GM19023 (cell line): ENCODE data around the gene NNAT.
"Not testable (repeated sequence)": the region's sequence is repeated elsewhere in the genome, so short reads cannot be mapped to it uniquely, and the experiment has no call there.

ENCODE experiments used
- ATAC-seq: cut with Tn5 transposase; IDR thresholded peaks from one replicate; pipeline ENCODE4 v1.9.1; 2021; ENCODE audit warnings: mild to moderate bottlenecking, moderate library complexity; ENCODE audit not compliant: unreplicated experiment

The NNAT gene, protein sequence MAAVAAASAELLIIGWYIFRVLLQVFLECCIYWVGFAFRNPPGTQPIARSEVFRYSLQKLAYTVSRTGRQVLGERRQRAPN

DNA sequence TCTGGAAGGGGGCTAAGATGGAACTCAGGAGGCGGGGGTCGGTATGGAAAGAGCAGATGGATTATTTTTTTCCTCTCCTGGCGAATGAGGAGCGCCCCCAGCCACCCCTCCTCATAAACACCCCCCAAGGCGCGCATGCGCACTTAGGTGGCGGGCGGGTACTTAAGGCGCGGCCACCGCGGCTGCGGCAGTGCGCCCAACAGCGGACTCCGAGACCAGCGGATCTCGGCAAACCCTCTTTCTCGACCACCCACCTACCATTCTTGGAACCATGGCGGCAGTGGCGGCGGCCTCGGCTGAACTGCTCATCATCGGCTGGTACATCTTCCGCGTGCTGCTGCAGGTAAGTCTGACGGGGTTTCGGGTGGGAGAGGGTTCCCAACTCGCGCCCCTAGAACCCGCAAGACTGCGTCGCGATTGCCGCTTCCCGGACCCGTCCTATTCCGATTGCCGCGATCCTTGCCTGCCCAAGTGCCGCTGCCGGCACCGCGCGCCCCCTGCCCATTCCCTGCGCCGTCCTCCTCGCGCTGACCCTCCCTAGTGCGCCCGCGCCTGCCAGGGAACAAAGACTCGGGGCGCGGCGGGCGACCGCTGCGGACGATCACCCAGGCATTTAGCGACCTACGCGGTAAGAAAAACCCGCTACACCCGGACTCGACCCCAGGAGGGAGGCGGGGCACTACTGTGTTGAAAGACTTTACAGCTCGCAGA is at the start of gene NNAT:
NNAT (plus strand) TSS at position 190 of the 711 bp plus-strand sequence; CDS start at position 272, 82 bp downstream.
- no peak for ATAC-seq

DNA sequence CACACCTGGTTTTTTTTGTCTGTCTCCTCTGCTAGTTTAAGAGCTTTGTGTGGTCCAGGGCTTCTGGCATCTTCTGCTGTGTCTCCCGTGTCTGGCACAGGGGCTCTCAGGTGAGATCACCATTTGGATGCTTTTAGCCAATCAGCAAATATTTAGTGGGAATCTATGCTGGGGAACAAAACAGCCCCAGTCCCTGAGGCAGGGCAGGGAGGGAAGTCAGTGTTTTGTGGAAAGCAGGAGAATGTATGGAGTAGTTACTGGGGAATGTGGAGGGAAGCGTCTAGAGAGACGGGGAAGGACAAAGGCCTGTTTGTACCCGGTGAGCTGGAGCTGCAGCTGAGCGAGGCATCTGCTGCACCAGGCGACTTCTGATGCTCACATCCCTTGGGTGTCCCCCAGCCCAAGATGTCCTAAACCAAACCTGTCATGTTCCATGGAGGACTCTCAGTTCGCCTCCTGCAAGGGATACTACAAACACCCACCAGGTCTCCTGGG is 49.3 kb upstream of the NNAT start:
- no peak for ATAC-seq

DNA sequence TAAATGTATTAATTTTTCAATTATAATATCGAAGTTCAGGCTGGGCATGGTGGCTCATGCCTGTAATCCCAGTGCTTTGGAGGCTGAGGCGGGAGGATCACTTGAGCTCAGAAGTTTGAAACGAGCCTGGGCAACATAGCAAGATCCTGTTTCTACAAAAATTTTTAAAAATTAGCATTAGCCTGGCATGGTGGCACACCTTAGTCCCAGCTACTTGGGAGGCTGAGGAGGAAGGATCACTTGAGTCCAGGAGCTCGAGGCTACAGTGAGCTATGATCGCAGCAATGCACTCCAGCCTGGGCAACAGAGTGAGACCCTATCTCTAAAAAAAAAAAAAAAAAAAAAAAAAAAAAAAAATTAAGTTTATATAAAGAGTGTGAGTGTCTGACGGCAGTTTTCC is 48.6 kb upstream of the NNAT start:
- ATAC-seq: not testable (repeated sequence)

DNA sequence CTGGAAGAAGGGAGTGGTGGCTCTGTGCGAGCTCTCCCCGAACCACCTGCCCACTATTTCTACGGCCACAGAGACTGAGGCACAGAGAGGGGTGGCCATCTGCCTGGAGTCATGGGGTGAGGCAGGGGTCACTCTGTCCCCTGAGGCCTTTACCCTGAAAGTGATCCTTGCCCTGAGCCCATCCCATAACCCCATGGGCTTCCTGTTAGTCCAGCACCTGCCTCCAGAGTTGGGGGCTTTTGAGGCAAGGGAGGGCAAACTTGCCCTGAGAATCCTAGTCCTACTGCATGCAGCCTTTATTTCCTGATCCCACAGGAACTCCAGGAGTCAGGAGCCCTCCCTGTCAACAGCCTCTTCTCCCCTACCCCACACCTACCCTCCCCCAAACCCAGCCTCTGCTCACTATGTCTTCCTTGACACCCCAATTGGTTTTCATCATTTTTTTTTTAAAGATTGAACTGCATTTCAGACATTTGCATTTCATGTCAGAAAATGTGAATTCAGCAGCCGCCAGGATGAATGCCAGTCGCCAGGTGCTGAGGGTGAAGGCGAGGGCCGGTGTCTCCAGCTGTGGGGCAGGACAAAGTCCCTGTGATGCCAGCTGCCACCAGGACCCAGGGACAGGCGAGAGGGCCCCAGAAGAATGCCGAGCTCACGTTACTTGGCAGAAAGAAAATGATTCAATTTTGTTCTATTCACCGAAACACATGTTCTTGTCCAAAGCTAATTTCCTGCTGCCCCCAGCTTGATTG is 47.6 kb upstream of the NNAT start:
- ATAC-seq: no peak

DNA sequence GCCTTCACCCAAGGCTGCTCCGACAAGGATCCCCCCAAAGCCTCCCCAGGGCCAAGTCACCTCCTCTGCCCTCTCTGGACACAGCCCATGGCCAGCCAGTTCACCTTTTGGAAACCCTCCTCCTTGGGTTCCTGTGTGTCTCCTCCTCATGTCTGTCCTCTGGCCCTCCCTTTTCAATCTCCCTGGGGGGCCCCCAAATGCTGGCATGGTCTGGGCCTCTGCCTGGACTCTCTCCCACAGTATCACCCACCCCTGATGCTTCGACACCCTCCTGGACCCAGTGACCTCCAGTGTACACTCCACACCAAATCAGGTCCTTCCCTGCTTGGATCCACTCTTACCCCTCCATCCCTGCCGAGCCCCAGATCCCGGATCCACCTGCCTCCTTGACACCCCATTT is 46.7 kb upstream of the NNAT start:
- ATAC-seq: no peak

DNA sequence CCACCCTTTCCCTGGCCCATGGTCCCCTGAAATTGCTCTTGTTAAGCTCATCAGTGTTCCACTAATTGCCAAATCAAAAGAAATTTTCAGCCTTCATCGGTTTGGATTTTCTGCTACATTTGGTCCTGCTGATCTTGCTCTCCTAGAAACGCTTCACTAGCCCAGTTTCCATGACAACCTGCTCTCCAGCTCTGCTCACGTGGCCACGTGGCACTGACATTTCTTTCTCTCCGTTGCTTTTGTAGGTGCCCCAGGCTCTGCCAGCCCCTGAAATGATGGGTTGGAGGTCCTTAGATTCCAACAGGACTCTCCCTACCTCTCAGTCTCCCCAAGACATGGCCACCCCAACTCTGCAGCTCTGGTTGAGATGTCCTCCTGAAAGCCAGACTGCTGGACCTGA is 45.8 kb upstream of the NNAT start:
- no peak for ATAC-seq

DNA sequence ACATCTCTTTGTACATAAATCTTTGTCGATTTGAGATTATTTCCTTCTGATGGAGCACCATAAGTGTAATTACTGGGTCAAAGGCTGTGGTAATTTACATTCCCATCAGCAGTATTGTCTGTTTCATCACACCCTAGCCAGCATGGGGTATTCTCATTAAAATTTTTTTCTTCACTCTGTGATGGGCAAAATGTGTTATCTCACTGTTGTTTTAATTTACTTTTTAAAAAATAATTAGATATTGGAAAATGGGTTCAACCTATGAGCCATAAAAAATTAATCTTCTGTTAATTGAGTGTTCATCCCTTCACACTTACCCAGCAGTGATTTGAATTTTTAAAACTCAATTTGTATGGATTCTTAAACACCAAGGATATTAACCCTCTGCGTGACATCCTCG is 44.0 kb upstream of the NNAT start:
- ATAC-seq: no peak

DNA sequence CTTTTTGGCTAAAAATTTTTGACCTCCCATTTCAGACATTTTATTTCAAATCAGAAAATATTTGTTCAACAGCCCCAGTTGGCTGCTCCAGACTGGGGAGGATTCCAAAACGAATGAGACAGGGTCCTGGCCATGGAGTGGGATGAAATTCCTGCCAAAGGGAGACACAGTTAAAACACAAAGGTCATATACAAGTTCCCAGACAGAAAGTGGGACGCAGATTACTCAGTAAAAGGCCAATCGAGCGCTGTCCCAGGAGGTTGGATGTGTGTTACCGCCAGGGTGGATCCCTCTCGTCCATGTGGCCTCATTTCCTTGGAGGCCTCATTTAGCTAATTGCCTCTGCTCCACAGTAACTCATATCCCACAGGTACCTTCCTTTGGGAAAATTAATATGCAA is 41.8 kb upstream of the NNAT start:
- no peak for ATAC-seq

DNA sequence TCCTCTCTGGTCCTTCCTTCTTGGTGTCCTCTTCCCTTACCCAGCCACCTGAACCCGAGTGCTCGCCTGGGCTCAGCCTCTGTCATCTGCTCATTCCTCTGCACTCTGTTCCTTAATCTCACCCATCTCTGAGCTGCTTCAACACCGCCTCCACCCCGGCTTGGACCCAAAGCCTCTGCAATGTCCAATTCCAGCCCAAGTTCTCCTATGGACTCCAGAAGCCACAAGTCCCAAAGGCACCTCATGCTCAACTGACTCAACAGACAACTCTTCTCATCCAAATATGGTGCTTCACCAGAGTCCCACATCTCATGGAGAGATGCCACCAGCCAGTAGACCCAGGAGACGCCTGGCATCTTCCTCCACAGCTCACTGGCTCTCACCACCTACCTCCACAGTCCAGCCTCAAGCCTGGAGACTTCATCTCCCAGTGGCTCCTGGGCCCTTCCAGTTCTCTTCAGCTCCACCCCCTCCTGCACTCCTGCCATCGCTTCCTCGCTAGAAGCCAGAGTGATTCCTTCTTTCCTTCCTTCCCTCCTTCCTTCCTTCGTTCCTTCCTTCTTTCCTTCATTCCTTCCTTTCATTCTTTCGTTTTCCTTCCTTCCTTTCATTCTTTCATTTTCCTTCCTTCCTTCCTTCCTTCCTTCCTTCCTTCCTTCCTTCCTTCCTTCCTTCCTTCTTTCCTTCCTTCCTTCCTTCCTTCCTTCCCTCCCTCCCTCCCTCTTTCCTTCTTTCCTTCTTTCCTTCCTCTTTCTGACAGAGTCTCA is 40.9 kb upstream of the NNAT start:
- no peak for ATAC-seq

DNA sequence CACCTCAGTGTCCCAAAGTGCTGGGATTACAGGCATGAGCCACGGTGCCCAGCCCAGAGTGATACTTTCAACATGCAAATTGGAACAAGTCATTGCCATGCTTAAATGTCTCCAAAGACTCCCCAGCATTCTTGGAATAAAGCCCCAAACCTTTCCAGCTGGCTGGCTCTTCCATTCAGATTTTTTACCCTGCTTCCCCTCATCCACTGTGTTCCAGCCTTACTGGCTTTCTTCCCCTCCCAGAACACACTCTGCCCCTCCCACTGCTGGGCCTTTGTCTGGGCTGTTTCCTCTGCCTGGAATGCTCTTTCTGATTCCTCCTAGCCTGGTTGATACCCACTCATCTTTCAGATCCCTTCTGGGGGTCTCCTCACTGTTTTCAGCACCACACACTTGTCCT is 40.1 kb upstream of the NNAT start:
- ATAC-seq: no peak

DNA sequence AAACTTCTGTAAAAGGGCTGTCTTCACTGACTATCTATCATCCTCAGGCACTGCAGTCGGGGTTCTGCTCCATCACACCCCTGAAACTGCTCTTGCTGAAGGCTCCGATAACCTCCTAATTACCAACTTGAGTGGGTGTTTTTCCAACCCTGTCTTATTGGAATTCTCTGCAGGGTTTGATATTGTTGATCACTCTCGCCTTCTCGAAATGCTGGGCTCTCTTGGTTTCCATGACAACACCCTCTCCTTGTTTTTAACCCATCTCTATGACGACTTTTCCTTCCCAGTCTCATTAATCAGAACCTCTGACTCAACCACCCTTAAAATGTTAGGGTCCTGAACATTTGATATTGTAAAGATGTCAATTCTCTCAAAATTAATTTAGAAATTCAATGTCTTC is 39.4 kb upstream of the NNAT start:
- ATAC-seq: no peak

DNA sequence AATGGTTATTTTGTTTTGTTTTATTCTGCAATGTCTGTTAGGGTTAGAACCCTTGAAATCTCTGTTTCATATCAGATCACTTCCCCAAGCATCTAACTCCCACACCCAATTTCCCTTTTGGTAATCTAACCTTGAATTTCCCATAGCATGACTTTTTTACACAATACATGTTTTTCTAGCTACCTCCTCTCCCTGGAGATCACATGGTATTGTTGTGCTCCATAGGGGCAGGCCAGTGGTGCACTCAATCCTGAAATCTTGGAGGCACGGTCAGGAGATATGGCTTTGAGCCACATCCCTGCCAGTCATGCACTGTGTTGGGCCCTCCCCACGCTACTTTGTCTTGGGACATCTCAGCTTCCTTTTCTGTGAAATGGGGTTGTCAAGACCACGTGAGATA is 36.7 kb upstream of the NNAT start:
- ATAC-seq: no peak

DNA sequence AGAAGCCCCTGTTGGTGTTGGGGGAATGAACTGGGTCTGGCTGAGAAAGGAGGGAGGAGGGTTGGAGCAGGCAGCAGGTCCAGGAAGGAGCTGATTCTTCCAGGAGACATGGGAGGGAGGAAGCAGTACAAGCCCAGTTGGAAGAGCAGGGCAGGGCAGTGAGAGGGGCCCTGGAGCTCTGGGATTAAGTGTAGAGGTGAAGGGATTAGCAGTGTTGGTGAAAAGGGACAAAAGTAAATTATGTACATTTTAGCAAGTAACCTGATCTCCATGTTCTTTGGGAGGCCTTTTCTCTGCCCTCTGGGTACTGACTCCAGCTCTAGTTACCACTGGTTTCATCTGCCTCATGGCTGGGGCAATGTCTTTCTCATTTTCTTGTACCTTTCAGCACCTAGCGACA is 34.8 kb upstream of the NNAT start:
- ATAC-seq: not testable (repeated sequence)

DNA sequence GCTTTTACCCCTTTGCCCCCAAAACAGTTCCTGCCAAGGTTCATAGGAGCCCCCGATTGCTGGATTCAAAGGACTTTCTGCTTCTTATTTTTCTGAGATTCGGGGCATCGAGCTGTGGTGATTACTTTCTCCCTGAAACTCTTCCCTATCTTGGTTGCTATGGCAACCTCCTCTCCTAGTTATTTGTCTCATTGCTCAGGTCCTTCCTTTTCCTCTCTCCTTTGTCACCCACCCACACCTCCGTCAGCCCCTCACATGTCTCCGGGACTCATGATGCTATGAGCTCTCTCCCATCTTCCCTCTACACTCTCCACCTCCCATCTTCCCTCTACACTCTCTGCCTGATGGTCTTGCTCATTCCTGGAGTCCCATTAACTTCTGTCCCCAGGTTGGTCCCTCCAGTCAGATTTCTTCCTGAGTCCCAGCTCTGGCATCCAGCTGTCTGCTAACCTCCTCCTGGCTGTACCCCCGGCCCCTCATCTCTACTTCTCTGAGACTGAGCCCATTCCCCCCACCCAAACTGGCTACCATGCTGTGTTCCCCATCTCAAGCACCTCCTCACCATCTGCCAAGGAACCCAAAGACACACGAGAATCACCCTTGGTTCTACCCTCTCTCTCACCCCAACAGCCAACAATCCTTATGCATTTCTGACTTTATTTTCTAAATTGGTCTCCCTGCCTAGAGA is 30.2 kb upstream of the NNAT start:
- ATAC-seq: no peak

DNA sequence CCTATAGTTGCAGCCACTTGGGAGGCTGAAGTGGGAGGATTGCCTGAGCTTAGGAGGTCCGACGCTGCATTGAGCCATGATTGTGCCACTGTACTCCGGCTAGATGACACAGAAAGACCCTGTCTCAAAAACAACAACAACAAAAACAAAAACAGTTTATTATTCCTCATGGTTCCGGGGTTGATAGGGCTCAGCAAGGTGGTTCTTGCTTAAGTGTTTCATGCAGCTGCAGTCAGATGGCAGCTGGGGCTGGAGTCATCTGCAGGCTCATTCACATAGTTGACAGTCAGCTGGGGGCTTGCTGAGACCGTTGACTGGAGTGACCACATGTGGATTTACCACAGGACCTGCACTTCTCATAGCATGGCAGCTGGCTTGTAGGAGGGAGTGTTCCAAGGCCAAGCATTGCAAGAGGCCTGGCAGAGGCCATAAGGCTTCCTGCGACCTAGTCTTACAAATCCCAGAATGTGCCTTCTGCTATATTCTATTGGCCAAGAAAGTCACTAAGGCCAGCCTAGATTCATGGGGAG is 28.9 kb upstream of the NNAT start:
- ATAC-seq: no peak

DNA sequence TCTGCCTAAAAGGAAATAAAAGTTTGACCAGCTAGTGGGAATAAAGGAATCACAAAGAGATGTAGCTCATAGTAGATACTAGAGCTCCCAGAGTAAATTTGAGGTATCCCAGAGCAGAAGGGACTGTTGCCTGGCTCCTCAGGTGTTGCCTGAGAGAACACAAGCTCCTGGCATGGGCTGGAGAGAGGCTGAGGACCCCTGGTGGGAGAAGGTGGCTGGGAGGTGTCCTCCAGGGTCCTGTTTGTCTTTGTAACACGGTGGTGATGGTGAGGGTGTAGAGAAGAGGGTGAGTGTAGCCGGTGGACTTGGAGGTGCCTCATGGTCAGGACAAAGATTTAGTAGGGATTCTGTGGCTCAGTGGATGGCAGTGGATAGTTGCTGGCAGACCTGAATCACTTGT is 28.1 kb upstream of the NNAT start:
- ATAC-seq: no peak

DNA sequence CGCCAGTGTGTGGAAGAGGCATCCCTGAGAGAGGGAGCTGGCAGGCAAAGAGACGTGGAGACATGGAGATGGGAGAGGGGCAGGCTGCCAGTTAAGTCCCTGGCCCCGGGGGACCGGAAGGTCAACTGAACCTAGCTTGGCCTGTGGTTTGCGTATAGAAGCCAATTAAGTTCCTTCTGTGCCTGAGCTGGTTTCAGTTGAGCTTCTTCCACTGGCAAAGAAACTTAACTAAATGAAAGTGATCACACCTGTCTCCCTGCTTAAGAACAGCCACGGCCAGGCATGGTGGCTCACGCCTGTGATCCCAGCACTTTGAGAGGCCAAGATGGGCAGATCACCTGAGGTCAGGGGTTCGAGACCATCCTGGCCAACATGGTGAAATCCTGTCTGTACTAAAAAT is 26.7 kb upstream of the NNAT start:
- ATAC-seq: no peak

DNA sequence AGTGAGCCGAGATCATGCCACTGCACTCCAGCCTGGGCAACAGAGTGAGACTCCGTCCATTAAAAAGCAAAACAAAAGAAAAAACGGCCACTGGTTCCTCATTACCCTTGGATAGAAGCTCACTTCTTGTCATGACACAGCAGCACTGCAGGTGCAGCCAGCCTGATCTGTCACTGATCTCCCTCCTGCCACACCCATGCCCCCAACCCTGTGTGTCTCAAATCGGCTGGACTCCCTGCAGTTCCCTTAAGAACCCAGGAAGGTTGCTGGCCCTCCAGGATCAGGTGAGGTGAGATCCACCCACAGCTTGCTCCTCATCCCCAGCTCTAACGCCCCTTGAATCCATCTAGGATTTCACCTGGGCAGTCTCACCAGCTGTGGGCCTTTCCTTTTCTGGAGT is 26.3 kb upstream of the NNAT start:
- ATAC-seq: no peak

DNA sequence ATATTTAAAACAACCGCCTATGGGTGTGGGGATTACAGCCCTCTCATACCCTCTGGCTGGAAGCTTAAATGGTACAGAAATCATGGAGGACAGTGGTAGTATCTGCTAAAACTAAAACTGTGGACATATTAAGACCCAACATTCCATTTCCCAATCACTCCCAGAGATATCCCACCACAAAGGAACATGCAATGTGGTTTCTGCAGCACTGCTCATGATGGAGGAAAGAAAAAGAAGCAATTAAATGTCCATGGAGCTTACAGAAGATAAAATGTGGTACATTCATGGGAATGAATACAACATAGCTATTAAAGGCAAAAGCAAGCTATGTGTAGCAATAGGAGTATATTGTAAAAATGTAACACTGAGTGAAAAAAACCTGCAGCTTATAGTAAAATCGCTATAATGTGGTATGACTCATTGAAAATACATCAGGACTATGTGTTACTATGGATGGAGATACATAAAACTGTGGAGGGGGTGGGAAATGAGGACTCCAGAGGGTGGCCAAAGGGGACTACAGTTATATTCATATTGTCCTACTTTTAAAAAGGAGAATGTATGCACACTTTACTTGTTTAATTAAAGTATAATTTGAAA is 22.9 kb upstream of the NNAT start:
- no peak for ATAC-seq

DNA sequence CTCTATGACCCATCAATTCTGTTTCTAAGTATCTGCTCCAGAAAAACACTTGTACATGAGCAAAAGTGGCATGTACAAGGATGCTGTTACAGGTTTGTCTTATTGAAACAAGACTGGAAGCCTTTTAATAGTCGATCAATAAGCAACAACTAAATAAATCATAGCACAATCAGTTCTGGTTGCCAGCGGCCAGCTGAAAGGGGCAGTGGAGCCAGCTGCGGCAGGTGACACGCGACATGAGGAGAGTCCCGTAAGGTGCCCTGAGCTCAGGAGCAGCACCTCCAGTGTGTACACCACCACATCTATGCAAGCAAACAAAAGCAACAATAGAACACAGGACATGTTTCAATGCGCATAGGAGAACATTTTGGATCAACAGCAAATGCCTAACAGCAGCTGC is 20.7 kb upstream of the NNAT start:
- no peak for ATAC-seq
